NCI-H187 treated with DMSO at 0.1 percent for 48 hours (cell line): ENCODE results near the gene CST2.
"Not testable (repeated sequence)": the region's sequence is repeated elsewhere in the genome, so short reads cannot be mapped to it uniquely, and the experiment has no call there.

ENCODE experiments used
- DNase-seq: peaks from one replicate; lab custom pipeline; 2025; lab: John Stamatoyannopoulos, UW

CST2 gene

GRCh38 chr20:23826541-23827021 is at the start of gene CST2:
Gene CST2, minus strand, starts transcription at chr20:23826729. Its CDS starts 69 bp downstream, at chr20:23826660.
- DNase-seq = no peak

- no peak for DNase-seq
Measured at GRCh38 chr20:23875606-23876237, 49.2 kb upstream of the CST2 start.

GRCh38 chr20:23874747-23875146 is 48.2 kb upstream of the CST2 start:
- no peak for DNase-seq

- no peak for DNase-seq
Measured at GRCh38 chr20:23873370-23874015, 47.0 kb upstream of the CST2 start.

- no peak for DNase-seq
Measured at GRCh38 chr20:23872065-23872464, 45.5 kb upstream of the CST2 start.

GRCh38 chr20:23870461-23870860 is 43.9 kb upstream of the CST2 start:
- DNase-seq = no peak

GRCh38 chr20:23869520-23869919 is 43.0 kb upstream of the CST2 start:
- DNase-seq = no peak

GRCh38 chr20:23868321-23868720 is 41.8 kb upstream of the CST2 start:
- no peak for DNase-seq

- no peak for DNase-seq
Measured at GRCh38 chr20:23867152-23867776, 40.7 kb upstream of the CST2 start.

- not testable (repeated sequence) for DNase-seq
Measured at GRCh38 chr20:23860771-23861170, 34.2 kb upstream of the CST2 start.

- no peak for DNase-seq
Measured at GRCh38 chr20:23857962-23858595, 31.6 kb upstream of the CST2 start.

GRCh38 chr20:23856736-23857135 is 30.2 kb upstream of the CST2 start:
- DNase-seq = no peak

GRCh38 chr20:23856226-23856625 is 29.7 kb upstream of the CST2 start:
- DNase-seq = no peak

- DNase-seq = no peak
Measured at GRCh38 chr20:23841693-23842092, 15.2 kb upstream of the CST2 start.

GRCh38 chr20:23835716-23836115 is 9.2 kb upstream of the CST2 start:
- DNase-seq = no peak

GRCh38 chr20:23832775-23833513 is 6.4 kb upstream of the CST2 start:
- DNase-seq = no peak

- not testable (repeated sequence) for DNase-seq
Measured at GRCh38 chr20:23831961-23832360, 5.4 kb upstream of the CST2 start.

GRCh38 chr20:23823621-23824324 is 2.8 kb downstream of the CST2 start:
- no peak for DNase-seq

GRCh38 chr20:23823111-23823510 is 3.4 kb downstream of the CST2 start:
- no peak for DNase-seq

- DNase-seq = no peak
Measured at GRCh38 chr20:23820493-23820892, 6.0 kb downstream of the CST2 start.

GRCh38 chr20:23811559-23811958 is 15.0 kb downstream of the CST2 start:
- DNase-seq = not testable (repeated sequence)
